Thyroid gland (tissue), 4 donors: ENCODE results near the gene PKP3. TPM values are rescaled to one million over a fixed set of nuclear protein-coding genes. Genes with fewer than 3 reads are reported as not detected.
A peak's percentile ranks its signal among the peaks of the same experiment; 100 is the strongest.
"Not testable (repeated sequence)": the region's sequence is repeated elsewhere in the genome, so short reads cannot be mapped to it uniquely, and the experiment has no call there.

Experiments
- DNase-seq, 2 donors: peaks; one replicate each; pipeline ENCODE4 v3.0.0-alpha.2; 2019
- H3K27ac ChIP-seq, 3 donors: fragments of 200-600 bp; sonication (generic); 1 replicate in 2 of 3; 2 replicates in 1 of 3; pipeline ENCODE4 v1.5.1; 2016 to 2019; ENCODE audit warnings: mild to moderate bottlenecking in 1 of 3, moderate library complexity in 1 of 3
- H3K27me3 ChIP-seq: fragments of 200-600 bp; sonication (generic); one replicate; pipeline ENCODE4 v1.5.1; 2019
- H3K36me3 ChIP-seq, 2 donors: fragments of 200-600 bp; sonication (generic); one replicate each; pipeline ENCODE4 v1.5.1; 2016 to 2019
- H3K4me1 ChIP-seq, 2 donors: fragments of 200-600 bp; sonication (generic); one replicate each; pipeline ENCODE4 v1.5.1; 2017 to 2019
- H3K4me3 ChIP-seq, 3 donors: fragments of 200-600 bp; sonication (generic); replicated peaks in 1 of 3; 1 replicate in 2 of 3; 2 replicates in 1 of 3; pipeline ENCODE4 v1.5.1; 2016; ENCODE audit warnings: mild to moderate bottlenecking in 1 of 3
- H3K9me3 ChIP-seq: fragments of 200-600 bp; sonication (generic); one replicate; pipeline ENCODE4 v1.5.1; 2017
- POLR2A ChIP-seq, 2 donors: fragments of 450-650 bp; IDR thresholded peaks; one replicate each; pipeline ENCODE4 v1.6.1; 2017; ENCODE audit warnings: antibody characterized with exemption in 2 of 2, mild to moderate bottlenecking in 2 of 2, moderate library complexity in 1 of 2
- WGBS, 2 donors: methylation state at CpG; one replicate each; pipeline ENCODE4 v1.1.5; 2017; 5-methylcytosine and 5-hydroxymethylcytosine counted together
- intact Hi-C: fragments of 100-400 bp; cut with DNase I; formaldehyde crosslinking; loops from one replicate; pipeline ENCODE4 v1.15.1; 2023
- total RNA-seq, 4 donors: library from RNA; depleted of rRNA; stranded (reverse); fragments of >200 nt; gene quantifications; one replicate each; pipeline ENCODE4 v1.2.3, GENCODE V29; 2016
- TF ChIP-seq, protein P1 (sequence below), 6 experiments: fragments of 200-600 bp in 3 of 6; fragments of 450-650 bp in 3 of 6; sonication (generic) in 3 of 6; IDR thresholded peaks; one replicate each; pipeline ENCODE4 v1.5.1; 2016 to 2019; ENCODE audit warnings: antibody characterized with exemption in 6 of 6, mild to moderate bottlenecking in 2 of 6, inconsistent platforms in 1 of 6, moderate library complexity in 1 of 6

PKP3 gene
- total RNA-seq, 4 donors from 2014 or later, result 30.4 to 58.4 (median 46.9) TPM

DNA sequence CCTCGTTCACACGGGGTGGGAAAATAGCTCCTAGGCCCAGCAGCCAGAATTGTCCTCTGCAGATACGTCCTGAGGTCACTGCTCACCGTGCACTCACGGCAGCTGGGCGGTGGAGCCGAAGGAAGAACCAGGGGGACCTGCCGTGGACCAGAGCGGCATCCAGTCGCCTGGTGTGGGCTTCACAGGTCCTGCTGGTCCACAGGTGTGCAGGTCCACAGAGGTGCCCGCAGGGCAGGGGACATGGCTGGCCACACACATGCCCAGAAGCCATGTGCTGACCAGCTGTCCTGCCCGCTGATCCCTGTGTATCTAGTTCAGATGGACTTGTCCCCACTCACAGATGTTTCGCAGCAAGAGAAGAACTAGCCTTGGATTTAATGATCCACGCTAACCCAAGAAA, 10.6 kb upstream of the PKP3 start:
- WGBS, 2 donors, result 85 to 95% methylated on average over 8 to 13 of the region's 14 CpGs
- Histone ChIP-seq H3K36me3 (no peaks in the 10 kb centered on the region), H3K27me3 (no peaks in the 10 kb centered on the region), H3K4me3 (no peak overlapping the region), H3K27ac (no peak overlapping the region), H3K4me1 (no peaks in the 10 kb centered on the region), H3K9me3 (no peaks in the 10 kb centered on the region)
- TF ChIP-seq, protein P1, sequence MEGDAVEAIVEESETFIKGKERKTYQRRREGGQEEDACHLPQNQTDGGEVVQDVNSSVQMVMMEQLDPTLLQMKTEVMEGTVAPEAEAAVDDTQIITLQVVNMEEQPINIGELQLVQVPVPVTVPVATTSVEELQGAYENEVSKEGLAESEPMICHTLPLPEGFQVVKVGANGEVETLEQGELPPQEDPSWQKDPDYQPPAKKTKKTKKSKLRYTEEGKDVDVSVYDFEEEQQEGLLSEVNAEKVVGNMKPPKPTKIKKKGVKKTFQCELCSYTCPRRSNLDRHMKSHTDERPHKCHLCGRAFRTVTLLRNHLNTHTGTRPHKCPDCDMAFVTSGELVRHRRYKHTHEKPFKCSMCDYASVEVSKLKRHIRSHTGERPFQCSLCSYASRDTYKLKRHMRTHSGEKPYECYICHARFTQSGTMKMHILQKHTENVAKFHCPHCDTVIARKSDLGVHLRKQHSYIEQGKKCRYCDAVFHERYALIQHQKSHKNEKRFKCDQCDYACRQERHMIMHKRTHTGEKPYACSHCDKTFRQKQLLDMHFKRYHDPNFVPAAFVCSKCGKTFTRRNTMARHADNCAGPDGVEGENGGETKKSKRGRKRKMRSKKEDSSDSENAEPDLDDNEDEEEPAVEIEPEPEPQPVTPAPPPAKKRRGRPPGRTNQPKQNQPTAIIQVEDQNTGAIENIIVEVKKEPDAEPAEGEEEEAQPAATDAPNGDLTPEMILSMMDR (IDR thresholded peaks at IDR 0.05), result no peak
- no peak for DNase-seq
- intact Hi-C loops, result no loop called here

DNA sequence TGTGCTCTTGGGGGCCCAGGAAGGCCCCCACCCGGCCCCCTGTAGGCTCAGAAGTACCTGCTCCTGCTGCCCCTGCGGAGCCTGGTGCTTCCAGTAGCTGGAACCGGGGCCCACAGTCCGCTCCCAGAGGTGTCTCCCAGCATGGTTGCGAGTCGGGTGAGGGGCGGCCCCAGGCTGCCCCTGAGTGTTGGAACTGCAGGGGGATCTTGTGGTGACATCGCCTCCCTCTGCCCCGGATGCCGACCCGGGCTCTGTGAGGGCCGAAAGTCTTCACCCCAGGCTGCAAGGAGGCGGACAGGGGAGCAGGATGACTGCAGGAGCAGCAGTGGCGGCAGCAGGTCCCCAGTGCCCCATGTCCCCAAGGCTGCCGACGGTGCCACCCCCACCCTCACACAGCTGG, 9.5 kb upstream of the PKP3 start:
- H3K27me3 ChIP-seq, result no peaks in the 10 kb centered on the region
- H3K4me1 ChIP-seq, result peaks cover 0 to 3% of the 10 kb centered on the region in 2 donors
- H3K36me3 ChIP-seq, result no peaks in the 10 kb centered on the region
- no peak overlapping the region for H3K4me3 ChIP-seq
- no peak overlapping the region for H3K27ac ChIP-seq
- intact Hi-C loops, result no loop called here
- H3K9me3 ChIP-seq, result no peaks in the 10 kb centered on the region
- TF ChIP-seq, protein P1 (IDR thresholded peaks at IDR 0.05), result no peak
- TF ChIP-seq POLR2A (IDR thresholded peaks at IDR 0.05), result no peak
- DNase-seq, result no peak
- WGBS, 2 donors, result 87 to 93% methylated on average over 9 to 12 of the region's 16 CpGs

DNA sequence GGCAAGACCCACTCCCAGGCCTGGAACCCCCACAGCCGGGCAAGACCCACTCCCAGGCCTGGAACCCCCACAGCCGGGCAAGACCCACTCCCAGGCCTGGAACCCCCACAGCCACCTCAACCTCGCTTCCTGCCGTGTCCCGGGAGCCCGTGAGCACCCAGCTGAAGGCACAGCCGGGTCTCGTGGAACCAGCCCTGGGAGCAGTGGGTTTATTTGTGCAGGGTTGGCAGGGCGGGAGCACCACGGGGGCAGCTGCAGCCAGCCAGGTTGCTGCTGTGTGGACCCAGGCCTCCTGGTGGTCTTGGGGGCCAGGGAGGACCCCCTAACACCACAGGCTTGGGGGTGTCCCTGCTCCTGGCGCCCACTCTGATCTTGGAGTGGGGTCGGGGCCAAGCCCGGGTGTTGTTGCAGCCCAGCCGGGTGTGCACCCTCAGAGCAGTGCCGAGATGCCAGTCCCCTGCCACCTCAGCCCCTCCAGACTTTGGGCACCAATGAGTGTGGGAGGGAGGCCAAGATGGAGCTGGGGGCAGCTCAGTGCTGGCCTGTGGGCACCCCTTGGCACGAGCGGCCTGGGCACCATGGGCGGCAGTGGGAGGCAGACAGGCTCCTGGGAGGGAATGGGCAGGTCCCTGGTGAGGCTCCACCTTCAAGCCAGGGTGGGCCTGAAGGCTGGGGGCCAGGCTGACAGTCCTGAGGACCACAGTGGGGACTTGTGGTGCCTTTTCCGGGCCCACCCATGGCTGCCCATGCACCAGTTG, 8.2 kb upstream of the PKP3 start:
- DNase-seq, result no peak
- Histone ChIP-seq H3K27me3 (no peaks in the 10 kb centered on the region), H3K27ac (no peak overlapping the region), H3K9me3 (no peaks in the 10 kb centered on the region), H3K4me1 (peaks cover 7 to 11% of the 10 kb centered on the region in 2 donors), H3K4me3 (no peak overlapping the region), H3K36me3 (no peaks in the 10 kb centered on the region)
- 99 to 100% methylated on average over 10 to 11 of the region's 19 CpGs for WGBS, 2 donors
- intact Hi-C loops, result no loop called here
- TF ChIP-seq POLR2A (IDR thresholded peaks at IDR 0.05), result no peak
- TF ChIP-seq, protein P1 (IDR thresholded peaks at IDR 0.05), result no peak

DNA sequence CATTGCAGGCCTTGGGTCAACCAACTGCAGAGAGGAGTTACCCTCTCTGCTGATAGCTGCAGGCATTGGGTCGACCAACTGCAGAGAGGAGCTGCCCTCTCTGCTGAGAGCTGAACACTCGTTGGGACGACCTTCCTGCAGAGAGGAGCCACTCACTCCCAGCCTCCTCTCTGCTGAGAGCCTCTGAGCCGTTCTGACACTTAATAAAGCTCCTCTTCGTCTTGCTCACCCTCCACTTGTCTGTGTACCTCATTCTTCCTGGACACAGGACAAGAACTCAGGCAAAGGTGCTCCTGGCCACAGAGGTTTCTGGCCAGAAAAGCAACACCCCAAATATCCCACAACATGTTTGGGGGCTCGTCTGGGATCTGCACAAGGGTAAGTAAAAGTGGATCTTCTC, 7.5 kb upstream of the PKP3 start:
- Histone ChIP-seq H3K27ac (no peak overlapping the region), H3K9me3 (no peaks in the 10 kb centered on the region), H3K4me3 (no peak overlapping the region), H3K36me3 (no peaks in the 10 kb centered on the region), H3K27me3 (no peaks in the 10 kb centered on the region), H3K4me1 (peaks cover 14 to 18% of the 10 kb centered on the region in 2 donors)
- intact Hi-C loops, result no loop called here
- TF ChIP-seq, protein P1 (IDR thresholded peaks at IDR 0.05), result no peak
- no peak for TF ChIP-seq POLR2A (IDR thresholded peaks at IDR 0.05)
- 92 to 97% methylated on average over 6 of the region's 6 CpGs for WGBS, 2 donors
- no peak for DNase-seq

DNA sequence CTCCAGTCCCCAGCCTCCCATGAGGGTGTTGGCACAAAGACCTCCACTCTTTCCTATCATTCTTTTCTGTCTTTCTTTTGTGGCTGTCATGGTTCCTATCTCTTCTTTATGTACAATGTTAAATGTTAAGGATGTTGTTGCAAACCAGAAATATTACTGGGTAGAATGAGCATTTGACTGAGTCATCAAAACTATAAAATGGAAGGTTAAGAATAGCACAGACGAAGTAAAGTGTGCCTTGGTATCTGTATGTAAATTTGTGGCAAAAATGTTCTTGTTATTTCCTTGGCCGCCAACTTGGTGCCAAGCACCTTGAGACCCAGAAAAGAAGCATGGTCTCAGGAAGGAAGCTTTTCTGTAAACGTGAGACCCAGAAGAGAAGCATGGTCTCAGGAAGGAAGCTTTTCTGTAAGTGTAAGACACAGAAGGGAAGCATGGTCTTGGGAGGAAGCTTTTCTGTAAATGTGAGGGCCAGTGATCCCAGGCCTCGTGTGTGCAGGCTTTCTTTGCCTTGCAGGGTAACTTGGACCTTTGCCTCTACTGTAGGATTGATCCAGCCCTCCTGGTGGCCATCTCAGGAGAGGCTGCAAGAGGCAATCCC, 6.7 kb upstream of the PKP3 start:
- TF ChIP-seq POLR2A (IDR thresholded peaks at IDR 0.05), result no peak
- TF ChIP-seq, protein P1 (IDR thresholded peaks at IDR 0.05), result no peak
- H3K9me3 ChIP-seq, result no peaks in the 10 kb centered on the region
- H3K4me3 ChIP-seq, result no peak overlapping the region
- H3K27me3 ChIP-seq, result no peaks in the 10 kb centered on the region
- no peaks in the 10 kb centered on the region for H3K36me3 ChIP-seq
- peaks cover 17 to 20% of the 10 kb centered on the region in 2 donors for H3K4me1 ChIP-seq
- WGBS, 2 donors, result 75 to 80% methylated on average over 4 of the region's 4 CpGs
- no peak for DNase-seq
- no peak overlapping the region for H3K27ac ChIP-seq
- intact Hi-C loops, result no loop called here

DNA sequence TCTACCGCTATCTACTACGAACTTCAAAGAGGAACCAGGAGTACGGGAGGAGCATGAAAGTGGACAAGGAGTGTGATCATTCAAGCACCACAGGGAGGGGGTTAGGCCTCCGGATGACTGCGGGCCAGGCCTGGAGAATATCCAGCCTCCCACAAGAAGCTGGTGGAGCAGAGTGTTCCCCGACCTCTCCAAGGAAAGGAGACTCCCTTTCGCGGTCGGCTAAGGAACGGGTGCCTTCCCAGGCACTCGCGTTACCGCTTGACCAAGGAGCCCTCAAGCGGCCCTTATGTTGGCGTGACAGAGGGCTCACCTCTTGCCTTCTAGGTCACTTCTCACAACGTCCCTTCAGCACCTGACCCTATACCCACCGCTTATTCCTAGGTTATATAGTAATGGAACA, 4.6 kb upstream of the PKP3 start:
- H3K27me3 ChIP-seq, H3K9me3 ChIP-seq, H3K36me3 ChIP-seq, H3K4me3 ChIP-seq, H3K27ac ChIP-seq, intact Hi-C loops: not testable (repeated sequence)
- peak; percentile 74 to 80 for DNase-seq
- peaks cover 25 to 28% of the 10 kb centered on the region in 2 donors for H3K4me1 ChIP-seq
- 32 to 63% methylated on average over 4 to 17 of the region's 17 CpGs for WGBS, 2 donors
